Naive thymus-derived CD4-positive, alpha-beta T cell (primary cell): ENCODE measurements around the gene RAD51C. TPM values are rescaled to one million over a fixed set of nuclear protein-coding genes. Genes with fewer than 3 reads are reported as not detected.
"Not testable (repeated sequence)": the region's sequence is repeated elsewhere in the genome, so short reads cannot be mapped to it uniquely, and the experiment has no call there.

Source experiments
- ATAC-seq: fragments of 150-1000 bp; cut with Tn5 transposase; 2 replicates; pipeline ENCODE4 v1.10.0; 2021; ENCODE audit warnings: mild to moderate bottlenecking, moderate library complexity
- CTCF ChIA-PET: fragments of 350-600 bp; sonication (Branson Sonifier 250); formaldehyde crosslinking; loops from one replicate; lab custom pipeline; 2021; ENCODE audit warnings: antibody characterized with exemption; lab: Charles Lee
- POLR2A ChIA-PET: fragments of 350-600 bp; sonication (Branson Sonifier 250); formaldehyde crosslinking; loops from one replicate; lab custom pipeline; 2021; ENCODE audit warnings: antibody characterized with exemption, inconsistent platforms; lab: Charles Lee
- DNase-seq, 9 donors: peaks; one replicate each; pipeline versions ENCODE4 v3.0.0 to v3.0.0-alpha.2; 2020 to 2022; ENCODE audit warnings: mixed read lengths in 1 of 9
- H3K27ac ChIP-seq: one replicate; pipeline ENCODE4 v1.7.0; 2013; ENCODE audit warnings: mild to moderate bottlenecking, low read depth, low read length, moderate library complexity
- H3K27me3 ChIP-seq, 2 donors: one replicate each; pipeline ENCODE4 v1.7.0; 2013; ENCODE audit warnings: low read length in 2 of 2, mild to moderate bottlenecking in 2 of 2, moderate library complexity in 2 of 2; ENCODE audit not compliant: control insufficient read depth in 2 of 2, insufficient read depth in 2 of 2
- H3K36me3 ChIP-seq, 3 experiments: 1 replicate in 2 of 3; 2 replicates in 1 of 3; pipeline ENCODE4 v1.7.0; 2013; ENCODE audit warnings: low read length in 3 of 3, mild to moderate bottlenecking in 3 of 3, moderate library complexity in 1 of 3; ENCODE audit not compliant: insufficient read depth in 3 of 3, control insufficient read depth in 2 of 3
- H3K4me1 ChIP-seq, 2 donors: one replicate each; pipeline ENCODE4 v1.7.0; 2013; ENCODE audit warnings: low read length in 2 of 2, mild to moderate bottlenecking in 2 of 2, moderate library complexity in 1 of 2; ENCODE audit not compliant: control insufficient read depth in 2 of 2, insufficient read depth in 2 of 2
- H3K4me3 ChIP-seq: 2 replicates; pipeline ENCODE4 v1.7.0; 2013; ENCODE audit warnings: mild to moderate bottlenecking, low read length
- H3K9me3 ChIP-seq, 3 experiments: 1 replicate in 2 of 3; 2 replicates in 1 of 3; pipeline ENCODE4 v1.7.0; 2013; ENCODE audit warnings: low read length in 3 of 3; ENCODE audit not compliant: control insufficient read depth in 2 of 3
- H3K27ac Mint-ChIP-seq, 9 donors: one replicate each; pipeline ENCODE4 v1.8.0; 2020 to 2022; ENCODE audit warnings: mixed read lengths in 9 of 9, mild to moderate bottlenecking in 8 of 9, moderate library complexity in 5 of 9, inconsistent platforms in 2 of 9
- H3K27me3 Mint-ChIP-seq, 5 donors: one replicate each; pipeline ENCODE4 v1.8.0; 2021 to 2022; ENCODE audit warnings: mixed read lengths in 5 of 5, mild to moderate bottlenecking in 1 of 5
- H3K36me3 Mint-ChIP-seq, 5 donors: one replicate each; pipeline ENCODE4 v1.8.0; 2020 to 2022; ENCODE audit warnings: mixed read lengths in 5 of 5, mild to moderate bottlenecking in 3 of 5, inconsistent platforms in 1 of 5
- H3K4me1 Mint-ChIP-seq, 7 donors: one replicate each; pipeline ENCODE4 v1.8.0; 2020 to 2022; ENCODE audit warnings: mixed read lengths in 7 of 7, mild to moderate bottlenecking in 3 of 7, inconsistent platforms in 1 of 7
- H3K4me3 Mint-ChIP-seq, 10 donors: one replicate each; pipeline ENCODE4 v1.8.0; 2020 to 2022; ENCODE audit warnings: mild to moderate bottlenecking in 10 of 10, mixed read lengths in 10 of 10, moderate library complexity in 6 of 10, inconsistent platforms in 2 of 10
- H3K9me3 Mint-ChIP-seq, 11 donors: one replicate each; pipeline ENCODE4 v1.8.0; 2020 to 2022; ENCODE audit warnings: mixed read lengths in 11 of 11, mild to moderate bottlenecking in 4 of 11, inconsistent platforms in 1 of 11, moderate library complexity in 1 of 11
- intact Hi-C, 2 donors: fragments of 100-400 bp; cut with micrococcal nuclease; formaldehyde crosslinking; loops; one replicate each; pipeline ENCODE4 v1.15.1; 2023
- polyA plus RNA-seq, 2 donors: library from polyadenylated mRNA; unstranded; fragments of 300-500 nt; fragmentation: Illumina TruSeq; gene quantifications; one replicate each; pipeline ENCODE4 v1.2.3, GENCODE V29; 2021
- total RNA-seq, 6 experiments: library from RNA in 5 of 6; stranded (reverse) in 5 of 6; gene quantifications; 1 replicate in 5 of 6; 2 replicates in 1 of 6; pipeline ENCODE4 v1.2.3 and lab custom pipeline; 2021 to 2026

RAD51C gene
- total and polyA plus RNA-seq, 7 experiments from 2014 or later, result 11.4 to 57.9 (median 27.9) TPM

DNA sequence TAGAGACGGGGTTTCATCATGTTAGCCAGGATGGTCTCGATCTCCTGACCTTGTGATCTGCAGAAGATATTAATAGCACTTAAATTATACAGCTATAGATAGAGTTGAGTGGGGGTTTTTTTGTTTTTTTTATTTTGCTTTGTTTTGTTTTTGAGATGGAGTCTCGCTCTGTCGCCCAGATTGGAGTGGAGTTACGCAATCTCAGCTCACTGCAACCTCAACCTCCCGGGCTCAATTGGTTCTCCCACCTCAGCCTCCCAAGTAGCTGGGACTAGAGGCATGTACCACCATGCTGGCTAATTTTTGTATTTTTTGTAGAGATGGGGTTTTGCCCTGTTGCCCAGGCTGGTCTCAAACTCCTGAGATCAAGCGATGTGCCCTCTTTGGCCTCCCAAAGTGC is 2.4 kb upstream of the RAD51C start:
- peaks cover 12 to 17% of the 10 kb centered on the region in 2 donors for H3K4me1 ChIP-seq
- H3K27me3 ChIP-seq, H3K27me3 Mint-ChIP-seq, ATAC-seq, H3K4me3 ChIP-seq, H3K9me3 ChIP-seq, H3K9me3 Mint-ChIP-seq, H3K36me3 ChIP-seq, H3K27ac ChIP-seq, H3K4me3 Mint-ChIP-seq, H3K36me3 Mint-ChIP-seq, H3K27ac Mint-ChIP-seq, DNase-seq: not testable (repeated sequence)
- intact Hi-C loops, result loop anchor here (5.0 to 10.0 kb wide), 5 partner anchors 103 to 1605 kb away; partner anchors contain the start of genes AKAP1 (in 1 of the 2) and TRIM37 (in 1 of the 2)
- peaks cover 16 to 27% (median 25%) of the 10 kb centered on the region in 7 donors for H3K4me1 Mint-ChIP-seq
- ChIA-PET CTCF (interaction anchor here (1.2 kb wide), 1 partner anchor 53 kb away, joined by 3 read pairs; no protein-coding TSS in a partner anchor), POLR2A (interaction anchor here (2.0 kb wide), 1 partner anchor 59 kb away, joined by 14 read pairs; no protein-coding TSS in a partner anchor)

DNA sequence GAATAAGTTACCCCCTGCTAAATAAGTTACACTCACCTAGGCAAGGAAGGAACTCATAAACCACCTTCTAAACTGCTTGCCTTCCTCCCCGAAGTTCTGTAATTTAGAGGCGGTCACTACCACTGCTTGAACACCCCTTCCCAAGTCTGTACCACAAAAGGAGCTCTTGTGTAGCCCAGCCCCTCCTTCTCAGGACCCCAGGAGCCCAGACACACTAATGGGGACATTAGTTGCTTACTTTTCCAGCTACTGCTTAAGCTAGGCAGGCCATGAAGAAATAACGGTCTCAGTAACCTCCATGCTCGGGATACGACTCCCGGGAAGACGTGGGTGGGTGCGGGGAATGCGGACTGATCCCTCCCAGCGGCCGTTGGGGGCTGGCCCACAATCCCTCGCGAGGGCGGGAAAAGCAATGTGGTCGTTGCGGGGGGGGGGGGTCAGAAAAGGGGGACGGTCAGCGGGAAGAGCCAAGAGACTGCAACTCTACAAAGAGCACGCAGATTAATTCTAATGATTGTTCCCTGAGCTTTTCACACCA is 632 bp upstream of the RAD51C start, which contains the start of gene TEX14:
Gene TEX14 (minus strand): TSS at position 345 of the 538 bp plus-strand sequence. CDS start 40,044 bp downstream, outside the sequence.
- H3K27ac Mint-ChIP-seq, result peak within 1 kb of the TSS; percentile 87 to 96 (median 89)
- CTCF ChIA-PET, result interaction anchor here (0.6 kb wide), 1 partner anchor 11 kb away, joined by 4 read pairs; no protein-coding TSS in a partner anchor
- POLR2A ChIA-PET, result interaction anchor here (0.6 to 2.4 kb wide), 4 partner anchors 51 to 274 kb away, joined by 3 to 18 read pairs (median 10); partner anchors contain the start of gene RNF43

DNA sequence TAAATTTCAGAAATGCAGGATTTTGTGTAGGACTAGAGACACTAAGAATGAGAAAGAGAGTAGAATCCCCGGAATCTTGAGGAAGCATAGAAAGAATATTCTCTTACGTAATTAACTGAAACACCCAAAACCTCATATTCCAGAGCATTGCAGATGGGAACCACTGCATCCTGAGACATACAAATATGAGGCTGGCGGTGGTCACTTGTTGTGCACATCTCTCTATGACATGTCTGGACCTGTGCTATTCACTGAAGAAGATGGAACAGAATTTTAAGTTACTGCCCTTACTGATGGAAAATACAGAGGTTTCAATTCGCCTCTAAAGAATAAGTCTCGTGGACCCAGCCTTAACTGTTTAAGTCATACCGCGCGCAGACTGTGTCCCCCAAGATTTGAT is 806 bp downstream of the RAD51C start:
- DNase-seq (no peak), ATAC-seq (no peak)
- Mint-ChIP-seq H3K36me3 (peaks cover 0 to 12% (median 4%) of the 10 kb centered on the region in 5 donors), H3K27ac (peak overlapping the region; percentile 87 to 96 (median 89)), H3K9me3 (peaks cover 0 to 3% (median 0%) of the 10 kb centered on the region in 11 donors), H3K4me1 (peaks cover 20 to 37% (median 31%) of the 10 kb centered on the region in 7 donors), H3K27me3 (no peaks in the 10 kb centered on the region), H3K4me3 (peak overlapping the region; percentile 85 to 99 (median 94))
- H3K9me3 ChIP-seq, result no peaks in the 10 kb centered on the region
- peak overlapping the region; percentile 77 for H3K27ac ChIP-seq
- H3K27me3 ChIP-seq, result no peaks in the 10 kb centered on the region
- H3K36me3 ChIP-seq, result peaks cover 0 to 3% (median 0%) of the 10 kb centered on the region in 3 experiments
- POLR2A ChIA-PET, result interaction anchor here (0.5 to 2.4 kb wide), 7 partner anchors 18 to 1539 kb away, joined by 3 to 18 read pairs (median 4); no protein-coding TSS in a partner anchor
- peak overlapping the region; percentile 75 for H3K4me3 ChIP-seq
- H3K4me1 ChIP-seq, result peaks cover 12 to 17% of the 10 kb centered on the region in 2 donors
- CTCF ChIA-PET, result interaction anchor here (0.7 kb wide), 1 partner anchor 18 kb away, joined by 3 read pairs; no protein-coding TSS in a partner anchor
- intact Hi-C loops, result loop anchor here (5.0 to 10.0 kb wide), 5 partner anchors 106 to 1608 kb away; partner anchors contain the start of genes AKAP1 (in 1 of the 2) and TRIM37 (in 1 of the 2)

More for the DNA sequence above, 632 bp upstream of the RAD51C start, which contains the start of gene TEX14:
- Mint-ChIP-seq H3K36me3 (peaks cover 0 to 12% (median 4%) of the 10 kb centered on the region in 5 donors), H3K27me3 (peaks cover 0 to 2% (median 0%) of the 10 kb centered on the region in 5 donors), H3K4me1 (peaks cover 20 to 36% (median 31%) of the 10 kb centered on the region in 7 donors), H3K9me3 (peaks cover 0 to 3% (median 0%) of the 10 kb centered on the region in 11 donors), H3K4me3 (peak within 1 kb of the TSS; percentile 85 to 99 (median 94))
- H3K4me3 ChIP-seq, result peak within 1 kb of the TSS; percentile 75
- H3K36me3 ChIP-seq, result no peaks in the 10 kb centered on the region
- ATAC-seq (no peak), DNase-seq (no peak)
- peak within 1 kb of the TSS; percentile 77 for H3K27ac ChIP-seq
- peaks cover 12 to 17% of the 10 kb centered on the region in 2 donors for H3K4me1 ChIP-seq
- no peaks in the 10 kb centered on the region for H3K27me3 ChIP-seq
- no peaks in the 10 kb centered on the region for H3K9me3 ChIP-seq
- intact Hi-C loops, result loop anchor here (1.0 to 10.0 kb wide), 9 partner anchors 32 to 1607 kb away; partner anchors contain the start of genes AKAP1 (in 1 of the 2) and TRIM37 (in 1 of the 2)

DNA sequence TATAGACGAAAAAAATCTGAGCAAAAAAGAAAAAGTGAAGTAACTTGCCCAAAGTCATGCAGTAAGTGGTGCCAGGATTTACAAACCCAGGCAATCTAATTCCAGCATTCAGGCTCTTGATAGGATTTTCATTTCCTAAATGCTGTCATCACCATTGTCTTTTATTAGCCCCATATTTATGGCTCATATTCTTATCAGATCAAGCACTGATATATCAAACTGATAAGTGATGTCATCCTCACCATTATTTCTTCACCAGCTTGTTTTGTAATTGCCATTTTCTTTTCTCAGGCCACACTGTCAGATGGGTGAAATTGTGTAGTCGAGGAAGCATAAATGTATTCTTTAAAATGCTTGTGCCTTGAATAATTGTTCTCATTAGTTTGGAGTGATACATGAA is 1.3 kb downstream of the RAD51C start:
- Histone ChIP-seq H3K4me3 (peak overlapping the region; percentile 75), H3K27me3 (no peaks in the 10 kb centered on the region), H3K27ac (no peak overlapping the region), H3K4me1 (peaks cover 12 to 17% of the 10 kb centered on the region in 2 donors), H3K36me3 (peaks cover 0 to 3% (median 0%) of the 10 kb centered on the region in 3 experiments), H3K9me3 (no peaks in the 10 kb centered on the region)
- no peaks in the 10 kb centered on the region for H3K27me3 Mint-ChIP-seq
- peak overlapping the region; percentile 85 to 99 (median 94) for H3K4me3 Mint-ChIP-seq
- H3K9me3 Mint-ChIP-seq, result peaks cover 0 to 3% (median 0%) of the 10 kb centered on the region in 11 donors
- H3K27ac Mint-ChIP-seq, result peak overlapping the region in 4 of 9 donors; percentile 89 to 94 (median 90)
- intact Hi-C loops, result loop anchor here (5.0 to 10.0 kb wide), 5 partner anchors 106 to 1609 kb away; partner anchors contain the start of genes AKAP1 (in 1 of the 2) and TRIM37 (in 1 of the 2)
- H3K4me1 Mint-ChIP-seq, result peaks cover 20 to 37% (median 31%) of the 10 kb centered on the region in 7 donors
- H3K36me3 Mint-ChIP-seq, result peaks cover 0 to 12% (median 4%) of the 10 kb centered on the region in 5 donors
- DNase-seq, result no peak
- ChIA-PET POLR2A (interaction anchor here (1.0 kb wide), 1 partner anchor 31 kb away, joined by 3 read pairs; no protein-coding TSS in a partner anchor), CTCF (interaction anchor here (0.7 kb wide), 1 partner anchor 17 kb away, joined by 3 read pairs; no protein-coding TSS in a partner anchor)
- ATAC-seq, result no peak

DNA sequence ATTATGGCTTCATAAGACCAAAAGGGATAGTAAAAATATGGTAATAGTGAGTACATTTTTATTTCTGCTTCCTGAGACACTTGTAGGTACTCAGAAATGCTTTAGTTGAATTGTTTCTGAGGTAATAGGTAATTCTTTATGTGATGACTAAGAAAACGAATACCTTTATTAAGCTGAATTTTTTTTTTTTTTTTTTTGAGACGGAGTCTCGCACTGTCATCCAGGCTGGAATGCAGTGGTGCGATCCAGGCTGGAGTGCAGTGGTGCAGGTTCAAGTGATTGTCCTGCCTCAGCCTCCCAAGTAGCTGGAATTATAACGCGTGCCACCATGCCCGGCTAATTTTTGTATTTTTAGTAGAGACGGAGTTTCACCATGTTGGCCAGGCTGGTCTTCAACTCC is 1.9 kb downstream of the RAD51C start:
- Histone ChIP-seq H3K27me3 (no peaks in the 10 kb centered on the region), H3K9me3 (no peaks in the 10 kb centered on the region), H3K4me3 (no peak overlapping the region), H3K27ac (no peak overlapping the region), H3K4me1 (peaks cover 12 to 17% of the 10 kb centered on the region in 2 donors), H3K36me3 (peaks cover 0 to 3% (median 0%) of the 10 kb centered on the region in 3 experiments)
- peaks cover 0 to 12% (median 4%) of the 10 kb centered on the region in 5 donors for H3K36me3 Mint-ChIP-seq
- H3K9me3 Mint-ChIP-seq, result peaks cover 0 to 3% (median 0%) of the 10 kb centered on the region in 11 donors
- peak overlapping the region in 2 of 10 donors; percentile 94 to 95 for H3K4me3 Mint-ChIP-seq
- no peak for ATAC-seq
- POLR2A ChIA-PET, result interaction anchor here (1.0 kb wide), 1 partner anchor 32 kb away, joined by 3 read pairs; no protein-coding TSS in a partner anchor
- H3K27me3 Mint-ChIP-seq, result no peaks in the 10 kb centered on the region
- no peak overlapping the region for H3K27ac Mint-ChIP-seq
- no peak for DNase-seq
- peaks cover 20 to 37% (median 31%) of the 10 kb centered on the region in 7 donors for H3K4me1 Mint-ChIP-seq
- intact Hi-C loops, result loop anchor here (5.0 to 10.0 kb wide), 5 partner anchors 107 to 1610 kb away; partner anchors contain the start of genes AKAP1 (in 1 of the 2) and TRIM37 (in 1 of the 2)
- CTCF ChIA-PET, result interaction anchor here (0.7 kb wide), 1 partner anchor 12 kb away, joined by 5 read pairs; no protein-coding TSS in a partner anchor

DNA sequence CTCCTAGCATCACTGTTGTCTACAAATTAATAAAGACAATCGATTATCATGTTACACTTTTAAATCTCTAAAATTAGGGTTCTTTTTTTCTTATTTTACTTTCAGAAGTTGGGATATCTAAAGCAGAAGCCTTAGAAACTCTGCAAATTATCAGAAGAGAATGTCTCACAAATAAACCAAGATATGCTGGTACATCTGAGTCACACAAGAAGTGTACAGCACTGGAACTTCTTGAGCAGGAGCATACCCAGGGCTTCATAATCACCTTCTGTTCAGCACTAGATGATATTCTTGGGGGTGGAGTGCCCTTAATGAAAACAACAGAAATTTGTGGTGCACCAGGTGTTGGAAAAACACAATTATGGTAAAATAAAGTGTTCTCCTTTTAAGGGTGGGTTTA is 2.4 kb downstream of the RAD51C start:
- Histone ChIP-seq H3K27ac (no peak overlapping the region), H3K27me3 (no peaks in the 10 kb centered on the region), H3K4me3 (no peak overlapping the region), H3K9me3 (no peaks in the 10 kb centered on the region), H3K4me1 (peaks cover 12 to 17% of the 10 kb centered on the region in 2 donors), H3K36me3 (peaks cover 0 to 6% (median 0%) of the 10 kb centered on the region in 3 experiments)
- peak overlapping the region in 1 of 9 donors; percentile 16 for H3K27ac Mint-ChIP-seq
- no peak overlapping the region for H3K4me3 Mint-ChIP-seq
- H3K36me3 Mint-ChIP-seq, result peaks cover 0 to 17% (median 4%) of the 10 kb centered on the region in 5 donors
- H3K9me3 Mint-ChIP-seq, result peaks cover 0 to 3% (median 0%) of the 10 kb centered on the region in 11 donors
- intact Hi-C loops, result loop anchor here (5.0 to 10.0 kb wide), 5 partner anchors 108 to 1610 kb away; partner anchors contain the start of genes AKAP1 (in 1 of the 2) and TRIM37 (in 1 of the 2)
- no peaks in the 10 kb centered on the region for H3K27me3 Mint-ChIP-seq
- ATAC-seq, result no peak
- DNase-seq, result no peak
- POLR2A ChIA-PET, result no interaction called here
- CTCF ChIA-PET, result interaction anchor here (0.7 kb wide), 1 partner anchor 12 kb away, joined by 5 read pairs; no protein-coding TSS in a partner anchor
- peaks cover 20 to 37% (median 31%) of the 10 kb centered on the region in 7 donors for H3K4me1 Mint-ChIP-seq
